VCaP (cell line): ENCODE results near the gene SDHC.

Experiments used
- H3K27ac ChIP-seq: fragments of 450-650 bp; 2 replicates; pipeline ENCODE4 v1.5.1; 2017
- TF ChIP-seq, protein P1 (sequence below): fragments of 450-650 bp; conservative IDR thresholded peaks from 2 replicates; pipeline ENCODE4 v1.5.1; 2017; ENCODE audit warnings: mild to moderate bottlenecking, moderate library complexity

The SDHC gene

DNA sequence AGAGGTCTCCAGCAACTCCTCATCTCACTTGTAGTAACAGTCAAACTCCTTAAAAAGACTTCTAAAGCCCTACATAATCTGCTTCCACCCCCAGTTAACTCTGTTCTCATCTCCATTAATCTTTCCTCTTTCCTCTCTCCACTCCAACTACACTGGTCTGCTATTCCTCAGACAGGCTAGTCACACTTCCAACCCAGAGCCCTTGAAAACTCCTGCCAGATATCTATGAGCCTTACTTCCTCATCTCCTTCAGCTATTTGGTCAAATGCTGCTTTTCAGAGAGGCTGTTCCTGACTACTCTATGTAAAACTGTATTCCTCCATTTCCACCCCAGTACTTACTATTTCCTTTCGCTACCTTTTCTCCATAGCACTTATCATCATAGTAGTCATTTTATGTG is 31.2 kb upstream of the SDHC start:
- TF ChIP-seq, protein P1, sequence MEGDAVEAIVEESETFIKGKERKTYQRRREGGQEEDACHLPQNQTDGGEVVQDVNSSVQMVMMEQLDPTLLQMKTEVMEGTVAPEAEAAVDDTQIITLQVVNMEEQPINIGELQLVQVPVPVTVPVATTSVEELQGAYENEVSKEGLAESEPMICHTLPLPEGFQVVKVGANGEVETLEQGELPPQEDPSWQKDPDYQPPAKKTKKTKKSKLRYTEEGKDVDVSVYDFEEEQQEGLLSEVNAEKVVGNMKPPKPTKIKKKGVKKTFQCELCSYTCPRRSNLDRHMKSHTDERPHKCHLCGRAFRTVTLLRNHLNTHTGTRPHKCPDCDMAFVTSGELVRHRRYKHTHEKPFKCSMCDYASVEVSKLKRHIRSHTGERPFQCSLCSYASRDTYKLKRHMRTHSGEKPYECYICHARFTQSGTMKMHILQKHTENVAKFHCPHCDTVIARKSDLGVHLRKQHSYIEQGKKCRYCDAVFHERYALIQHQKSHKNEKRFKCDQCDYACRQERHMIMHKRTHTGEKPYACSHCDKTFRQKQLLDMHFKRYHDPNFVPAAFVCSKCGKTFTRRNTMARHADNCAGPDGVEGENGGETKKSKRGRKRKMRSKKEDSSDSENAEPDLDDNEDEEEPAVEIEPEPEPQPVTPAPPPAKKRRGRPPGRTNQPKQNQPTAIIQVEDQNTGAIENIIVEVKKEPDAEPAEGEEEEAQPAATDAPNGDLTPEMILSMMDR = no peak
- H3K27ac ChIP-seq = no peak overlapping the region

DNA sequence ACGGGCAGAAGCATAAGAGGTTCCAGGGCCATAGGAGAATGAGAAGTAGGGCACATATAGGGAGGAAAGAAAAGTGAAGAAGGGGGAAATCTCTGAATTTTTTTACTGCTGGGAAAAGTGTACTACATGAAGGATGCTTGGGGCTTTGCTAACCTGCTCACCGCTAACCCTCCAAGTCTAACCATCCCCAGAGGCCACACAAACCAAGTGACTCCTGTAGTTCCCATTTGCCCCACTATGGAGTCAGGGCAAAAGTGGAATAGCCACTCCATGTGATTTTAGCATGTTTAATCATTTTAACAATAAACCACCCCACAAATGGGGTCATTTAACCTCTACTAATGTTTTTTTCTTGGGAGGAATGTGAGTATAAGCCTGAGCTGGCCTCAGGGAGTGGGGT is 29.1 kb upstream of the SDHC start:
- H3K27ac ChIP-seq = no peak overlapping the region
- TF ChIP-seq, protein P1 = no peak

DNA sequence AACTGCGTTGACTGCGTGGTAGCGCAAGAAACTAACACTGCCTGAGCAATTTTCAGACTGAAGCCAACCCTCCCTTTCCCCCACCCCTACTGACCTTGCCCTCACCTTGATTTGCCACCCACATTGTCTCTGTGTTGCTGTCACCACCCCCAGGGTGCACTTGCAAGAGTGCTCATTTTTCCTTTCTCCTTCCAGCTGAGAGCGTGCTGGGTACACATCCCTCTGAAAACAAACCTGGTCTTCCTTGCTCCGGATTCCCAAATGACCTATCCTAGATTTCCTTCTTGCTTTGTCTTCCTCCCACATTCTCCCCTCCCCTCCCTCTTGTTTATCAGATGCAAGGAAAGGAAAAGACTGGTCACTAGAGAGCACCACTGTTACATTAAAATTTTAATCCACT is 28.7 kb upstream of the SDHC start:
- no peak overlapping the region for H3K27ac ChIP-seq

DNA sequence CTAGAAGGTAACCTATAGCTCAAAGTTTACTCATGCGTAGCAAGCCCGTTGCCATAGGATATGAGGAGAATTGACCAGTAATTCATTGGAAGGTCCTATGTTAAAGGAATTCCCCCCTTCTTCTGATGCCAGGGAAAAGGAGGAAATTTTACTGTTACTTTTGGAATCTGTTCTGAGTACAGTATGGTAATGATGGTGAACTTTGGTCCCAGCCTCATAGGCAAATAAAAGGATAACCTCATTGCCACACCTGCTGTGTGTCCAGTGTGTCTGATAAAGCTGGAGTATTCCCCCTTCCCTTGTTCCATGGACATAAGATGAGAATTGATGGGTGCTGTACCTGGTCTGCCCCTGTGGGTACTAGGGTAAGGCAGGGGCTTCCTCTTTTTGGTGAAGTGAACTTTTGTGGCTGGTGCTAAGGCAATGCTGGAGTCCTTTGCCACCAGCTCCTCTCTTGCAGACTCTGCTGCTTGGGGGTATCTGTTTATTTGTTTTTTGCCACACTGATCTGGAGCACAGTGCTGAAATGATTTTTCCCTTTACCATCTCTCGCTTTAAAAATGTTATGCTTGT is 26.6 kb upstream of the SDHC start:
- H3K27ac ChIP-seq = no peak overlapping the region
- TF ChIP-seq, protein P1 = no peak

More for the DNA sequence above, 28.7 kb upstream of the SDHC start:
- TF ChIP-seq, protein P1 = 0 out of 2 replicates have a peak, but pooled peaks have one; percentile 12

DNA sequence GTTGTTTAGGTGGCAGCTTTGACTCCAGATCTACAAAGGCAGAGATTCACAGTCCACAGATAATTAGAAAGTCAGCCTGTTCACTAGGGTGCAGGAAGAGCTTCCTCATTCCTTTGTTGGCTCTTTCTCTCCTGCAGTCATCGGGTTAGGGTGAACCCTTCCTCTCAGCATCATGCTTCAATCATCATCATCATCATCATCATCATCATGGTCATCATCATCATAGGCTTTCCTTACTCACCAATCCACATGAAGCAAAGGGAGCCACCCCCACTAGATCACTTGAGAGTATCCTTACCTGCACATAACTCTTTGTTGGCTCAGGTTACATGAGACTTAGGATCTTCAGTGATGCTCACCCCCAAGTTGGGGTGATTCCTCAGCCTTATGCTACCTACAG is 23.4 kb upstream of the SDHC start:
- TF ChIP-seq, protein P1 = no peak

DNA sequence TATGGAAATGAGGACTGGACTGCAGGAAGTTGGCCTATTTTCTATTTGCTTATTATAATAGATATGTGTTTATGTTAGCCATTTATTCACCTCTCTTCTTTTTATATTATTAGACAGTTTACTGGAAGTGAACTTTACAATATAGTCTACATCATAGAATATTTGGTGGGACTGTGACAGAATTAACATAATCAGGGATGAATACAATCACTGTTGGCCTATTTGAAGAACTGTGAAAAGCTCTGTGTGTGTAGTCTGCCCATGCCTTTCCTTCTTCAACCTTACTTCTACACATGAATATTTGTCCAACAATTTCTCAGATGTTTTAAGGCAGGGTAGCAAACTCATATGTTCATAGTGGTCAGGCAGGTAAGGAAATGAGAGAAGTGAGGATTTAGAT is 16.8 kb upstream of the SDHC start:
- no peak overlapping the region for H3K27ac ChIP-seq
- TF ChIP-seq, protein P1 = no peak

More for the DNA sequence above, 23.4 kb upstream of the SDHC start:
- H3K27ac ChIP-seq = no peak overlapping the region

DNA sequence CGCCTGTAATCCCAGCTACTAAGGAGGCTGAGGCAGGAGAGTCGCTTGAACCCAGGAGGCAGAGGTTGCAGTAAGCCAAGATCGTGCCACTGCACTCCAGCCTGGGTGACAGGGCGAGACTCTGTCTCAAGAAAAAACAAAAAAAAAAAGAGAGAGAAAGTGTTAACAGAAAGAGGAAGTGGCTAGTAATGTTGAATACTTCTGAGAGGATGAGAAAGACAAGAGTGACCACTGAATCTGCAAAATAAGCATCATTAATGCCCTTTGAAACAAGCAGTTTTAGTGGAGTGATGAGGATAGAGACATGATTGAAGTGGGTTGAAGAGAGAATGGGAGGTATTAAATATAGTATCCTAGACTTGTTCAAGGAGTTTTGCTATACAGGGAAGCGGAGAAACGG is 16.1 kb upstream of the SDHC start:
- TF ChIP-seq, protein P1 = no peak
- no peak overlapping the region for H3K27ac ChIP-seq
